Endothelial cell (in vitro differentiated cells): Measurements from ENCODE around the gene ANKH. TPM values are rescaled to one million over a fixed set of nuclear protein-coding genes. Genes with fewer than 3 reads are reported as not detected.
"Not testable (repeated sequence)": the region's sequence is repeated elsewhere in the genome, so short reads cannot be mapped to it uniquely, and the experiment has no call there.

ENCODE experiments used
- DNase-seq: peaks from one replicate; pipeline ENCODE4 v3.0.0; 2021; ENCODE audit warnings: low spot score
- H3K27ac Mint-ChIP-seq: one replicate; pipeline ENCODE4 v1.8.0; 2021; ENCODE audit warnings: mixed read lengths, inconsistent platforms; ENCODE audit not compliant: unreplicated experiment
- H3K27me3 Mint-ChIP-seq: one replicate; pipeline ENCODE4 v1.8.0; 2021; ENCODE audit warnings: mild to moderate bottlenecking, moderate library complexity, mixed read lengths, inconsistent platforms; ENCODE audit not compliant: unreplicated experiment
- H3K36me3 Mint-ChIP-seq: one replicate; pipeline ENCODE4 v1.8.0; 2021; ENCODE audit warnings: mild to moderate bottlenecking, low read depth, mixed read lengths, inconsistent platforms; ENCODE audit not compliant: unreplicated experiment
- H3K4me1 Mint-ChIP-seq: one replicate; pipeline ENCODE4 v1.8.0; 2021; ENCODE audit warnings: mild to moderate bottlenecking, mixed read lengths, inconsistent platforms; ENCODE audit not compliant: unreplicated experiment
- H3K4me3 Mint-ChIP-seq: one replicate; pipeline ENCODE4 v1.8.0; 2021; ENCODE audit warnings: mild to moderate bottlenecking, mixed read lengths, inconsistent platforms; ENCODE audit not compliant: unreplicated experiment
- H3K9me3 Mint-ChIP-seq: one replicate; pipeline ENCODE4 v1.8.0; 2021; ENCODE audit warnings: mixed read lengths, inconsistent platforms; ENCODE audit not compliant: unreplicated experiment
- CTCF ChIP-seq: fragments of 200-600 bp; sonication (generic); IDR thresholded peaks from one replicate; pipeline ENCODE4 v1.5.0; 2021; ENCODE audit warnings: antibody characterized with exemption; ENCODE audit not compliant: unreplicated experiment
- long read RNA-seq: library from polyadenylated mRNA; unstranded; transcript quantifications from one replicate; pipeline ENCODE4 v2.0.0, GENCODE V29; 2020; ENCODE audit not compliant: unreplicated experiment
- total RNA-seq: library from RNA; stranded (reverse); fragmentation: NEBNext Ultra II Directional; extraction: Animal tissue kit (Norgen Biotek cat#: 25700); gene quantifications from one replicate; pipeline ENCODE4 v1.2.1, GENCODE V29; 2021; ENCODE audit not compliant: unreplicated experiment

Gene ANKH
- total RNA-seq, result 61.8 TPM
- long read RNA-seq, full-length matches to known transcripts, result 10 of 12 reads
- long read RNA-seq, partial matches to known transcripts, result 1 of 12 reads
- long read RNA-seq, other reads (novel, unspliced or antisense), result 1 of 12 reads

DNA sequence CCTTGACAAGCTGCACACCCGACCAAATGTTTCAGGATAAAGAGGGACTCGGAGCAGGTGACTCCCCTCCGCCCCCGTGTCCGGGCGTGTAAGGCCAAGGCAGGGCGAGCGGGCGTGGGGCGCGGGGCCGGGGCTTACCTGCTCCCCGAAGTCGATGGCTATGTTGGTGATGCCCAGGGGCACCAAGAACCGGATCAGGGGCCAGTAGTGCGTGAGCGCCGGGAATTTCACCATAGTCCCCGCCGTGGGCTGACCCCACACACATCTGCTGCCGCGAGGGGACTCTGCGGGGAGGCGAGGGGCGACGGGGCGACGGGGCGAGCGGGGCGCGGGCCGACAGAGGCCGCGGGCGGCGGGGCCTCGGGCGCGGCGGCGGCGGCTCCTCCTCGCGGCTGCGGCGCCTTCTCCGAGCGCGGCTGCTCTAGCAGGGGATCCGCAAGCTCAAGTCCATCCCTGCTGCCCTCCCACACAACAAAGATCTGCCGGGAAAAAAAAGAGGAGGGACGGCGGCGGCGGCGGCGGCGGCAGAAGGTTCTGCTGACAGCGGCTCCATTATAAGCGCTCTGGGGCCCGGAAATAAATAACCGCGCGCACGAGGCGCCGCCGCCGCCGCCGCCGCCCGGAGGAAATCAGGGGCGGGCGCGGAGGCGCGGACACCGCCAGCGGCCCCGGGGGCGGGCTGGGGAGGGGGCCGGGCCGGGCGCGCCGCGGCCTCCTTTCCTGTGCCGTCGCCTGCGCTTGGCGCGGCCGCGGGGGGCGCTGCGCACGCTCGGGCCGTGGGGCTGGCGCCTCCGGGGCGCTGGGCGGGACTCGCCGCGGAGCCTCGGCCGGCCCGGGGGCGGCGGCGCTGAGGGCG is at the start of gene ANKH:
ANKH (minus strand) TSS at position 565 of the 856 bp plus-strand sequence; CDS start at position 234, 331 bp downstream.
- Mint-ChIP-seq H3K4me1 (peaks cover 20% of the 10 kb centered on the region), H3K36me3 (no peaks in the 10 kb centered on the region), H3K9me3 (no peaks in the 10 kb centered on the region), H3K27ac (no peak within 1 kb of the TSS), H3K27me3 (peaks cover 7% of the 10 kb centered on the region), H3K4me3 (peak within 1 kb of the TSS; percentile 91)
- no peak for TF ChIP-seq CTCF
- peak; percentile 85 for DNase-seq

- no peaks in the 10 kb centered on the region for H3K4me1 Mint-ChIP-seq
- no peaks in the 10 kb centered on the region for H3K36me3 Mint-ChIP-seq
- no peak overlapping the region for H3K4me3 Mint-ChIP-seq
- DNase-seq, result no peak
- no peaks in the 10 kb centered on the region for H3K27me3 Mint-ChIP-seq
- no peak for TF ChIP-seq CTCF
- no peak overlapping the region for H3K27ac Mint-ChIP-seq
- H3K9me3 Mint-ChIP-seq, result no peaks in the 10 kb centered on the region
These were observed 48.5 kb upstream of the ANKH start for GRCh38 chr5:14920121-14920520.

- H3K9me3 Mint-ChIP-seq, H3K4me1 Mint-ChIP-seq, DNase-seq, H3K36me3 Mint-ChIP-seq, H3K27ac Mint-ChIP-seq, H3K27me3 Mint-ChIP-seq, H3K4me3 Mint-ChIP-seq: not testable (repeated sequence)
These were observed 47.5 kb upstream of the ANKH start for GRCh38 chr5:14919106-14919505.

DNA sequence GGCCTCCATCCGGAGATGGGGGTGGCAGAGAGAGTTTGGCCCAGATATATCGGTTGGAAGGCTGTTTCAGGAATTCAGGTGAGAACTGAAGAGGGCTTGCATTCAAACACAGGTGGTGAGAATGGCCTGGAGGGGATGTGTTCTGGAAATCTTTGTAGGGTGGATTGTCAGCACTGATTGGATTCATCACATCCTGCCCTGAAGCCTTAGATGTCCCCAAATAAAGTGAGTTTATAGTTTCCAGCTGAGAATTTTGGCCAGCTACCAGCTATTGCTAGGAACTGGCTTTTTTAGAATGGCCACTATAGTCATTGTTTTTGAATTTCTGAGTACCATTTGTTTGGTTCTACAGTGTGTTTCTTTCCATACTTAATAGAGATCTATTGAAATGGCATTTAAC is 46.1 kb upstream of the ANKH start:
- Mint-ChIP-seq H3K27me3 (peaks cover under 1% of the 10 kb centered on the region), H3K27ac (no peak overlapping the region), H3K4me3 (no peak overlapping the region), H3K36me3 (peaks cover 3% of the 10 kb centered on the region), H3K9me3 (no peaks in the 10 kb centered on the region), H3K4me1 (no peaks in the 10 kb centered on the region)
- no peak for DNase-seq
- TF ChIP-seq CTCF, result no peak

GRCh38 chr5:14915291-14915952 is 43.8 kb upstream of the ANKH start:
- no peak for TF ChIP-seq CTCF
- Mint-ChIP-seq H3K4me3 (no peak overlapping the region), H3K36me3 (peaks cover 3% of the 10 kb centered on the region), H3K27me3 (peaks cover 2% of the 10 kb centered on the region), H3K4me1 (no peaks in the 10 kb centered on the region), H3K27ac (no peak overlapping the region), H3K9me3 (no peaks in the 10 kb centered on the region)
- no peak for DNase-seq
